Endothelial cell of umbilical vein (primary cell): ENCODE measurements around the gene STK16.

Experiments
- CTCF ChIP-seq, 2 donors: IDR thresholded peaks; 1 replicate in 1 of 2; 2 replicates in 1 of 2; pipeline ENCODE4 v1.5.1; 2011; ENCODE audit warnings: low read length in 2 of 2, mild to moderate bottlenecking in 2 of 2, moderate library complexity in 2 of 2, control low read depth in 1 of 2, inconsistent platforms in 1 of 2, low read depth in 1 of 2; ENCODE audit not compliant: insufficient read depth in 1 of 2; ENCODE audit errors: extremely low read depth in 1 of 2
- EZH2 ChIP-seq: IDR thresholded peaks from 2 replicates; pipeline ENCODE4 v1.6.1; 2012; ENCODE audit warnings: borderline replicate concordance, low read depth, mild to moderate bottlenecking, moderate library complexity, low read length, inconsistent platforms; ENCODE audit not compliant: severe bottlenecking
- POLR2A ChIP-seq: IDR thresholded peaks from 2 replicates; pipeline ENCODE4 v1.6.1; 2012; ENCODE audit warnings: low read depth, mild to moderate bottlenecking, control low read depth, low read length
- POLR2AphosphoS5 ChIP-seq: IDR thresholded peaks from 2 replicates; pipeline ENCODE4 v1.6.1; 2012; ENCODE audit warnings: low read depth, mild to moderate bottlenecking, control low read depth, low read length, moderate library complexity; ENCODE audit not compliant: insufficient read depth

GRCh38 chr2:219218217-219218731 is 27.0 kb upstream of the STK16 start:
- TF ChIP-seq CTCF (IDR thresholded peaks at IDR 0.05; ENCODE audit: extremely low read depth in 1 of 2, insufficient read depth in 1 of 2, low read depth in 1 of 2, low read length in 2 of 2): no peak
- no peak for TF ChIP-seq POLR2AphosphoS5
- TF ChIP-seq POLR2A: no peak
- TF ChIP-seq EZH2: no peak
